ENCODE results near the gene CADPS2. TPM values are rescaled to one million over a fixed set of nuclear protein-coding genes. Genes with fewer than 3 reads are reported as not detected.

The CADPS2 gene
- total RNA-seq, 1 donor from 2014 or later, result 4.3 TPM

DNA sequence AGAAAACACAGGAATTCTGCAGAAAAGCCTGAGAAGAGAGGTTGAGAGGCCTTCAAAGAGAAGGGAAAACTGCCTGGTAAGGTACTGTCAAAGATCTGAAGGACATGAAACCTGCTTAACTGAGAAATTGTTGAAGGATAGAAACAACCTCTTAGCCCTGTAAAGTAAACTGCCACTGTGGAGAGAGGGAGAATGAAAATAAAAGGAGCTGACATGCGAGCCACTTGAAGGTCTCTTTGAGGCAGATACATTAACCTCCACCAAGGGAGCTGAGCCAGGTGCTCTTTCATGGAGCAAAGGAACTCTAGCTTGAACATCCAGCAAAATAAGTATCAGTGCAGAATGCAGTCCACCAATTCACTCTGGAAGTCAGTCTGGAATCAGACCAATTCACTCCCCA is 472.9 kb downstream of the CADPS2 start:
- no peak overlapping the region for H3K27ac Mint-ChIP-seq
- H3K4me3 Mint-ChIP-seq (ENCODE audit: low read depth), result no peak overlapping the region
- no peaks in the 10 kb centered on the region for H3K36me3 Mint-ChIP-seq (ENCODE audit: insufficient read depth)
- no peak for DNase-seq (ENCODE audit: low spot score, unreplicated experiment)
- no peaks in the 10 kb centered on the region for H3K27me3 Mint-ChIP-seq
- H3K9me3 Mint-ChIP-seq (ENCODE audit: low read depth), result no peaks in the 10 kb centered on the region
- TF ChIP-seq, protein P1, sequence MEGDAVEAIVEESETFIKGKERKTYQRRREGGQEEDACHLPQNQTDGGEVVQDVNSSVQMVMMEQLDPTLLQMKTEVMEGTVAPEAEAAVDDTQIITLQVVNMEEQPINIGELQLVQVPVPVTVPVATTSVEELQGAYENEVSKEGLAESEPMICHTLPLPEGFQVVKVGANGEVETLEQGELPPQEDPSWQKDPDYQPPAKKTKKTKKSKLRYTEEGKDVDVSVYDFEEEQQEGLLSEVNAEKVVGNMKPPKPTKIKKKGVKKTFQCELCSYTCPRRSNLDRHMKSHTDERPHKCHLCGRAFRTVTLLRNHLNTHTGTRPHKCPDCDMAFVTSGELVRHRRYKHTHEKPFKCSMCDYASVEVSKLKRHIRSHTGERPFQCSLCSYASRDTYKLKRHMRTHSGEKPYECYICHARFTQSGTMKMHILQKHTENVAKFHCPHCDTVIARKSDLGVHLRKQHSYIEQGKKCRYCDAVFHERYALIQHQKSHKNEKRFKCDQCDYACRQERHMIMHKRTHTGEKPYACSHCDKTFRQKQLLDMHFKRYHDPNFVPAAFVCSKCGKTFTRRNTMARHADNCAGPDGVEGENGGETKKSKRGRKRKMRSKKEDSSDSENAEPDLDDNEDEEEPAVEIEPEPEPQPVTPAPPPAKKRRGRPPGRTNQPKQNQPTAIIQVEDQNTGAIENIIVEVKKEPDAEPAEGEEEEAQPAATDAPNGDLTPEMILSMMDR (IDR thresholded peaks at IDR 0.05; ENCODE audit: unreplicated experiment), result no peak
- no peaks in the 10 kb centered on the region for H3K4me1 Mint-ChIP-seq (ENCODE audit: low read depth)

DNA sequence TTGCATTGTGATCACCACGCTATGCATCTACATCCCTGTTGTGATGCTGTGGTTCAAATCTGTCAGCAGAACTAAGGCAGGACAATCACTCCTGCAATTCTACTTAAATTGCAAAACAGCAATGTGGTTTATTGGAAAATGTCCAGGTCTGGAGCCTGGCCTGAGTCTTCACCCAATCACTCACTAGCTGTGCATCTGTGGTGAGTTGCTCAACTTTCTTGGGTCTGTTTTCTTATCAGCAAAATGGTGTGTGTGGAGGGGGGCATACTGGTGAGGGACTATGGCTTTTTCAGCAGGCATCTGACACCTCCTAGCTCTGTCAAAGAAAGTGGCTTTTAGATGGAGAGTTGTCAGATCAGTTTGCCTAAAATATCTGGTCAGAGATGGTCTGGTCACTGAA is 473.4 kb downstream of the CADPS2 start:
- TF ChIP-seq, protein P1 (IDR thresholded peaks at IDR 0.05; ENCODE audit: unreplicated experiment), result no peak
- Mint-ChIP-seq H3K27me3 (no peaks in the 10 kb centered on the region), H3K4me3 (ENCODE audit: low read depth) (no peak overlapping the region), H3K36me3 (ENCODE audit: insufficient read depth) (no peaks in the 10 kb centered on the region), H3K27ac (no peak overlapping the region), H3K4me1 (ENCODE audit: low read depth) (no peaks in the 10 kb centered on the region), H3K9me3 (ENCODE audit: low read depth) (no peaks in the 10 kb centered on the region)
- no peak for DNase-seq (ENCODE audit: low spot score, unreplicated experiment)

DNA sequence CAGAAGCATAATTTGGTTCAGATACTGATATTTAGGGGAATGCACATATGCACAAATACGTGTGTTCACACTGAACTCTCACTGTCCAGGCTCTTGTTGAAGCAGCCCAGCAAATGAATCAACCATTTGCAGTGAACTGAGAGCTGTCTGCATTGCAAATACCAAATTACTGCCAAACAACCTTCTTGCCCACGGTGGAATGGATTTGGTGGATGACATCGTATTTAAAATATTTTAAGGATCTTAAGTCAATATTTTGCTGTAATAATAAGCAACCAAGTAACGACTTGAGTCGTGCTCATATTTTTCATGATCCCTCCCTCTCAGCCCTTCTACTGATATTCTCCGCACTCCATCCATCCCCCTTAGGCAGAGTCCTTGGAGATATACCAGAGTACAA is 473.8 kb downstream of the CADPS2 start:
- H3K9me3 Mint-ChIP-seq (ENCODE audit: low read depth), result no peaks in the 10 kb centered on the region
- TF ChIP-seq, protein P1 (IDR thresholded peaks at IDR 0.05; ENCODE audit: unreplicated experiment), result no peak
- no peak overlapping the region for H3K27ac Mint-ChIP-seq
- H3K27me3 Mint-ChIP-seq, result no peaks in the 10 kb centered on the region
- no peaks in the 10 kb centered on the region for H3K4me1 Mint-ChIP-seq (ENCODE audit: low read depth)
- no peak for DNase-seq (ENCODE audit: low spot score, unreplicated experiment)
- no peak overlapping the region for H3K4me3 Mint-ChIP-seq (ENCODE audit: low read depth)
- H3K36me3 Mint-ChIP-seq (ENCODE audit: insufficient read depth), result no peaks in the 10 kb centered on the region

DNA sequence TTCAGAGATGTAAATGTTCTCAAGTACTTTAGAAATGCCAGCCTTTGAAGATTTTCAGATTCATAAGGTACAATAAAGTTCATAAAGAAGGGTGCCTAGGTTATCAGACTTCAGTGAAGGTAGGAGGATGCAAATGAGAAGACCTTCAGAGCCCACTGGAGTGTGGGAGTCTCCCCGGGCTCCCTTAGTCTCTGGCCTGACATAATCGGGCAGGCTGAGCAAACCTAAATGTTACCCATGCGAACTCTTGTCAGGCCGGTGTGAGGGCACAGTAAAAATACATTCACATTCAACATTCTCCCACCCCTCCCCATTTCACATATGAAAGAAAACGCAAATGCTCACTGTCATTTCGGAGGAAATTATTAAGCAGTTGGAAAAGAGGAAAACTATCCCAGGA is 479.1 kb downstream of the CADPS2 start:
- Mint-ChIP-seq H3K27ac (no peak overlapping the region), H3K9me3 (ENCODE audit: low read depth) (peaks cover 2% of the 10 kb centered on the region), H3K4me3 (ENCODE audit: low read depth) (no peak overlapping the region), H3K36me3 (ENCODE audit: insufficient read depth) (no peaks in the 10 kb centered on the region), H3K4me1 (ENCODE audit: low read depth) (peaks cover 9% of the 10 kb centered on the region), H3K27me3 (no peaks in the 10 kb centered on the region)
- no peak for DNase-seq (ENCODE audit: low spot score, unreplicated experiment)
- TF ChIP-seq, protein P1 (IDR thresholded peaks at IDR 0.05; ENCODE audit: unreplicated experiment), result no peak

DNA sequence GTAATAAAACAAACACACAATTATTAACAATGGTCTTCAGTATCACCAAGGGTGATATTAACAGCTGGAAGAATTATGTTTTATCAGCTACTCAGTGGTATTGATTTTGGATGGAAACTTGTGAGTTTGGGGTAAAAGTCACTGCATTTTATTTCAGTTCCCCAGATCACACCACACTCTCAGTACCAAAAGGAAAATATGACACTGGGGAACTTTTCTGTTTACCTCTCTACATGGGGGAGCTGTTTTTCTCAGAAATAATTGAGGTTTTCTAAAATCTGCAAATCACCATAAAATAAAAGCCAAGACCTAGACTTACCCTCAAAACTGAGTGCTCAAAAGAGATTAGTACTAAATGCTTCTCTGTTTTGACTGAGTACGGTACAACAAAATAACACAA is 483.1 kb downstream of the CADPS2 start:
- no peak for DNase-seq (ENCODE audit: low spot score, unreplicated experiment)
- Mint-ChIP-seq H3K27ac (no peak overlapping the region), H3K27me3 (no peaks in the 10 kb centered on the region), H3K4me3 (ENCODE audit: low read depth) (no peak overlapping the region), H3K36me3 (ENCODE audit: insufficient read depth) (no peaks in the 10 kb centered on the region), H3K4me1 (ENCODE audit: low read depth) (peaks cover 21% of the 10 kb centered on the region), H3K9me3 (ENCODE audit: low read depth) (peaks cover 2% of the 10 kb centered on the region)
- TF ChIP-seq, protein P1 (IDR thresholded peaks at IDR 0.05; ENCODE audit: unreplicated experiment), result no peak

Measured in progenitor cell of endocrine pancreas (in vitro differentiated cells).